Activated CD4-positive, alpha-beta T cell treated with anti-CD3 and anti-CD28 coated beads, Interleukin-2, amount 50 U/mL, for 24 hours (primary cell): ENCODE data around the gene DNAJC8.

Source experiments
- DNase-seq, 2 donors: peaks; one replicate each; pipeline ENCODE4 v3.0.0-alpha.2; 2020; ENCODE audit warnings: low read depth in 1 of 2, low spot score in 1 of 2

Gene DNAJC8, protein sequence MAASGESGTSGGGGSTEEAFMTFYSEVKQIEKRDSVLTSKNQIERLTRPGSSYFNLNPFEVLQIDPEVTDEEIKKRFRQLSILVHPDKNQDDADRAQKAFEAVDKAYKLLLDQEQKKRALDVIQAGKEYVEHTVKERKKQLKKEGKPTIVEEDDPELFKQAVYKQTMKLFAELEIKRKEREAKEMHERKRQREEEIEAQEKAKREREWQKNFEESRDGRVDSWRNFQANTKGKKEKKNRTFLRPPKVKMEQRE

DNA sequence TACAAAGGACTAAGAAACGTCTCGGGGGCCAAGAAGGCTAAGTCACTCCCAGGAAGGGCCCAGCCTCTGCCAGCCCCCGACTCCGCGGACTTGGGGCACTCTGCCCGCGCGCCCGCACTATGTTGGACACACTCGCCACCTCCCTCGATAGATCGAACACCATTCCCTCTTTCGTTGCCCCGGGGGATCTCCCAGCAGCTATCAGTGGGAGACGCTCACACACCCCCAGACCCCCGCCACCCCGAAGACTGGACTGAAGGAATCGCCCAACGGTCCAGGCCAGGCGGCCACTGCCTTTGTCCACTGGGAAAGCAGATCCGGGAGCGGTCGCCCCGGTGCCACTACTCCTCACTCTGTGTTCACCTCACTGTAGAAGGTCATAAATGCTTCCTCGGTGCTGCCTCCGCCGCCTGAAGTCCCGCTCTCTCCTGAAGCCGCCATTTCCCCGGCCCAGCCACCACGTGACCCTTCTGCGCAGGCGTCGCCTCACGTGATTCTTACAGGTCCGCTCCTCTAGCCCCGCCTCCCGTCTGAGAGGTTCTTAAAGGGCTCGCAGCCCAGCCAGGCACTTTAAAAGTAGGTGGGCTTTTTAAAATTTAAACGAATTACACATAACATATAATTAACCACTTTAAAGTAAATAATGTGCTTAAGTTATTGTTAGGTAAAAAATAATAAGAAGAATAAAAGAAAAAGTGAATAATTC lies at the start of gene DNAJC8:
Gene DNAJC8, minus strand, starts transcription at position 472 of the 706 bp plus-strand sequence. Its CDS starts 31 bp downstream, at position 441.
- peak; percentile 91 to 93 for DNase-seq

DNA sequence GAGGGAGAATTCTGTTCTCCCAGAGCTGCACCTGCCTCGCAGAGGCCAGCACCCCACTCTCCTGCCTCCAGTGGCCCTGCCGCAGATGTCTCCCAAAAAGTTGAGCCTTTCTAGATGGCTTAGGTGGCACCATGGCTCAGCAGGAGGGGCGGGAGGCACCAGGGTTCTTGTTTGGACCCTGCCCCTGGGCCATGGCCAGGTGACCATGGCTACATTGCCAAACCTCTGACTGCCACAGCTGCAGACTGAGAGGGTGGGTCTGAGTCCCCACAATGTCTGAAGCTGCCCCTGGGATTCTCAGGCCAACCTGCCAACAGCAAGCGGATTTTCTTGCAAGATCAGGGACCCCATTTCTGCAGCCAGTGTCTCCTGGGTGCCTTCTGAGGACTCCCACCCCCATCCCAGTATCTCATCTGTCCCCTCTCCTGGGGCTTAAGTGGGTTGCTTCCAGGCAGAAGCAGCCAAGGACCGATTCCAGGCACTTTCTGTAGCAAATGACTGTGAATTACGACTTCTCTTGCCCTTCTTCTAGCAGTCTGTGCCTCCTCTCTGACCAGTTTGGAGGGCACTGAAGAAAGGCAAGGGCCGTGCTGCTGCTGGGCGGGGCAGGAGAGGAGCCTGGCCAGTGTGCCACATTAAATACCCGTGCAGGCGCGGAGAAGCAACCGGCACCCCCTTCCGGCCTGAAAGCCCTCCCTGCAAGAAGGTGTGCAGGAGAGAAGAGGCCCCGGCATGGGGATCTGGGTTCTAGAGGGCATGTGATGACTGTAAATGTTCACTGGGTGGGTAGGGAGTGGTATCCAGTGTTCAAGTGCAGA lies 49.0 kb upstream of the DNAJC8 start:
- no peak for DNase-seq

DNA sequence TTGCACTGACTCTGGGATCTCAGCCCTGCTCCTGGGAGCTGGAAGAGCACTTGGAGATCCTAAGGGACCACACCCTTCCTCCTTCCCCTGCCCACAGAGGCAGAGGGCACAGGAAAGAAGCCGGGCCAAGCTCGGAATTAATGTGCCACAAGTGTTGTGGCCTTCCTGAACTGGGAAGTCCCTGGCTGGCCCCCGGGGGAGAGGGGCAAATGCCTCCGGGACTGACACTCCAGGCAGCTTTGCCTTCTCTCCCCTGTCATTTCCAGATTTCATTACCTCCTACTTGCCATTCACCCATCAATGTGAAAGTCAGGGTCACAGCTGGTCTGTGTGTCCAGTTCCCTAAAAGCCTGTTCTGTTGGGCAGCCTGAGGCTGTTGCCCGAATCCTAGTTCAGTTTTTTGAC lies 48.1 kb upstream of the DNAJC8 start:
- no peak for DNase-seq

DNA sequence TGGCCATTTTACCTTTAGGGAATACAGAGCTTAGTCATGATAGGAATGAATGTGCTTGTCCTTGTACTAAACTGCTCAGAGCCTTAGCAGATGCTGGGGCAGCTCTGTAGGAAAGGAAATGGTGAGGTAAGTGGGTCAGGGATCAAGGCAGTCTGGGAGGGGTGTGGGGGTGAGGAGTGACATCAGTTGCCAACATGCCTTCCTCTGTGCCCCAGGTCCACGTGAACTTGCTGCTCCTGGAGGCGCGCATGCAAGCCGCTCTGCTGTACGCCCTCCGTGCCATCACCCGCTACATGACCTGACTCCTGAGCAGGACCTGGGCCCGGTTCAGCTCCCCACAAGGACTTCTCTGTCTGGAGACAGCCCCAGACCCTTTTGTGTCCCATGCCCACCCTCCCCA lies 47.7 kb upstream of the DNAJC8 start:
- no peak for DNase-seq

DNA sequence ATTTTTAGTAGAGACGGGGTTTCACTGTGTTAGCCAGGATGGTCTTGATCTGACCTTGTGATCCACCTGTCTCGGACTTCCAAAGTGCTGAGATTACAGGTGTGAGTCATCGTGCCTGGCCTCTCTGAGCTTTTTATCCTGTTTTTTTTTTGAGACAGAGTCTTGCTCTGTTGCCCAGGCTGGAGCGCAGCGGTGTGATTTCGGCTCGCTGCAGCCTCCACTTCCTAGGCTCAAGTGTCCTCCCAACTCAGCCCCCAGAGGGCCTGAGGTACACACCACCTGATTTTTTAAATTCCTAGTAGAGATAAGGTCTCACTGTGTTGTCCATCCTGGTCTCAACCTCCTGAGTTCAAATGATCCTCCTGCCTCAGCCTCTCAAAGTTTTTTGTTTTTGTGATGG lies 46.9 kb upstream of the DNAJC8 start:
- DNase-seq = no peak

DNA sequence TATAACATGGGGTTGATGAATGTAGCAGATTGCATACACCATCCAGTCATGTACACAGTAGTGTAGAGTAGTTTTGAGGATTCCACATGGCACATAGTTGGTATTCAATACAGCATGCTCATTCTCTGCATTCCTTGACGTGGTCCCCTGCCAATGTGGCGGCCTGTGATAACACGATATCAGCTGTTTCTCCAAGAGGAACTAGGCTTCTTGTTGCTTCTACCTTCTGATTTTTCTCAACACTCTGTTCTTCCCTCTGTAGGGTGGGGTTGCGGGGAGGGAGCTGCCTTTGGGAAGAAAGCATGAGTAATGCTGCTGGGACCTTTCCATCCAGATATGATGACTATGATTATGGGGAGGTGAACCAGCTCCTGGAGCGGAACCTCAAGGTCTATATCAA lies 45.9 kb upstream of the DNAJC8 start:
- DNase-seq = no peak

DNA sequence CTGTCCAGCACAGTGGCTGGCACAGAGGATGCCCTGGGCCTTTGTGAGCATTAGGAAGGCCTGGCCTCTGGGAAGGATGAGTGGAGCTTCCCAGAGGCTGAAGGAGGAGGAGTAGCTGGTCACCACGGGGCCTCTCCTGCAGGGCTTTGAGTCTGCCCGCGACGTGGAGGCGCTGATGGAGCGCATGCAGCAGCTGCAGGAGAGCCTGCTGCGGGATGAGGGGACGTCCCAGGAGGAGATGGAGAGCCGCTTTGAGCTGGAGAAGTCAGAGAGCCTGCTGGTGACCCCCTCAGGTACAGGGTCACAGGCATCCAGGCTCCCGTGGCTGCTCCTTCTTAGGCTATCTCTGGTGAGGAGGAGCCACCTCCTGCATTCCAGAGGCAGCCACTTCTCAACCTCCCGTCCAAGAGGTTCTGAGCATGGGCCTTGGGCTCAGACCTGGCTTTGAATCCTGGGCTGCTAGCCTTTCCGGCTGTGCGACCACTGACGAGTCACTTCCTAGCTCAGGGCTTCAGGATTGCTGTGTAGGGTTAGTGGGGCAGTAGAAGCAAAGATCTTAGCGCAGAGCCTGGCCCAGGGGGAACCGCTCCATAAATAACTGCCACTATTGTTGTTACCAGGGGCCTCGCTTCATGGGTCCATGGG lies 40.5 kb upstream of the DNAJC8 start:
- no peak for DNase-seq

DNA sequence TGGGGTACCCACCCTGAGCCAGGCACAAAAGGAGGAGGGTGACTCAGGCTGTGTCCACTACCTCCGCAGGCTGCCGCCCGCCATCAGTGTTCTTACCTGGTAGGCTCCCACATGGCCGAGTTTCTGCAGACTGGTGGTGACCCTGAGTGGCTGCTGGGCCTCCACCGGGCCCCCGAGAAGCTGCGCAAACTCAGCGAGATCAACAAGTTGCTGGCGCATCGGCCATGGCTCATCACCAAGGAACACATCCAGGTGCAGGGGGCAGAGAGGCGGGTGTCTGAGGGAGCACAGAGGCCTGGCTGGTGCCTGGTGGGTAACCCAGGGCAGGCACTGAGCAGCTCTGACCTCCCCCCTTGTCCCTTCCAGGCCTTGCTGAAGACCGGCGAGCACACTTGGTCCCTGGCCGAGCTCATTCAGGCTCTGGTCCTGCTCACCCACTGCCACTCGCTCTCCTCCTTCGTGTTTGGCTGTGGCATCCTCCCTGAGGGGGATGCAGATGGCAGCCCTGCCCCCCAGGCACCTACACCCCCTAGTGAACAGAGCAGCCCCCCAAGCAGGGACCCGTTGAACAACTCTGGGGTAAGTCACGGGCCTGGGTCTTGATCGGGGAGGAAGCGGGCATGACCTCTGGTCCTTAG lies 39.5 kb upstream of the DNAJC8 start:
- DNase-seq = no peak

DNA sequence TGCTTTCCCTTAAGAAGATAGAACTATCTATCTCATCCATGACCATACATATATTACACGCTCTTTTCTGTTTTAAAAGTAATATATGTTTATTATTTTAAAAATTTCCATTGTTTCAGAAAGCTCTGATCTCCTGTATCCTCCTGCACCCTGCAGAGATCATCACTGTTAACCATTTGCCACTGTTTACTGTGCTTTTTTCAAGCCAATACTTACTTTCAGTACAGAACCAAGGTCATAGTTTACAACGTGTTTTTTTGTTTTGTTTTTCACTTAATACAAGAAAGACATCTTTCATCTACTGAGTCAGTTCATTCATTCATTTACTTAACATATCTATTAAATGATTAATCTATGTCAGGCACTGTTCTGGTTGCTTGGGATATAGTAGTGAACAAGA lies 36.7 kb upstream of the DNAJC8 start:
- no peak for DNase-seq

DNA sequence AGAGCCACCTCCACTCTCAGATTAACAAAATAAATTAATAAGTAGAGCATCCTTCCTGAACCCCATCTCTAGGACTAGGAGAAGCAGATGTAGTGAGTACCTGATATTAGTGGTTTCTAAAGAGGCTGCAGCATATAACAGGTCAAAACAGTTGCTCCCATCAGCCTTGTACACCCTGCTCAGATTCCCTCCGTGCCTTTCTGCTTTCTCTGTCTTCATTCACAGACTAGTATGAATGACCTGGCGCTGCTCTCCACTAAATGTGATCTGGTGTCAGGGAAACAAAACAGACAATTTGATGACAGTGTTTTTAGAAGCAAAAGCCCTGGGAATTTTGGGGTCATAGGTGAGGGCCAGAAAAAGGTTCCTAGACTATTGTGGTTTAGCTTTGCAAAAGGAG lies 34.8 kb upstream of the DNAJC8 start:
- DNase-seq = no peak

DNA sequence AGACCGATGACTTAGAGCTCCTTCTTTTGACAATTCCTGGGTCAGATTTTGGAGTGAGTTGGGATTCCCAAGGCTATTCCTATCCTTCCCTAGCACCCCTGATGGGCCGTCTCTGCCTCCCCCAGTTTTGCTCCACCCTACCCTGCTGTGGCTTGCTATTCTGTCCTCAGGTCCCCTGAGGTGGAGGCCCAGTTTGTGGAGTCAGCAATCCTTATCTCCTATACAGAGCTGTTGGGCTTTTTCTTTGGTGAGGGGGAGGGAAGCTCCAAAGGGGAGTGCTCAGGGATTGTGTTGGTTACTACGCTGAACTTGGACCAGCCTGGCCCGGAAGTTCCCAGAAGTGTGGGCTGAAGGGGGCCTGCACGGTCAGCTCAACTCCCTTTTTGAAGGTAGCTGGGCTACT lies 34.1 kb upstream of the DNAJC8 start:
- no peak for DNase-seq

DNA sequence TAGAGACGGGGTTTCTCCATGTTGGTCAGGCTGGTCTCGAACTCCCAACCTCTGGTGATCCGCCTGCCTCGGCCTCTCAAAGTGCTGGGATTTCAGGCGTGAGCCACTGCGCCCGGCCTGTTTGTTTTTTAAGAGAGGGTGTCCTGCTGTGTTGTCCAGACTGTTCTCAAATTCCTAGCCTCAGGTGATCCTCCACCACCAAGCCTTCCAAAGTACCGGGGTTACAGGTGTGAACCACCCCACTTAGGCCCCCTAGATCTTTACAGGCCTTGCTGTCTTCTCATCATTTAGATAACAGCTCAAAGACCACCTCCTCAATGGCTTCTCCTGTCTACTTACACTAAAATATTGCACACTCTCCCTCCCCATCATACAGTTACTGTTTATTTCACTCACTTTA lies 32.7 kb upstream of the DNAJC8 start:
- no peak for DNase-seq

DNA sequence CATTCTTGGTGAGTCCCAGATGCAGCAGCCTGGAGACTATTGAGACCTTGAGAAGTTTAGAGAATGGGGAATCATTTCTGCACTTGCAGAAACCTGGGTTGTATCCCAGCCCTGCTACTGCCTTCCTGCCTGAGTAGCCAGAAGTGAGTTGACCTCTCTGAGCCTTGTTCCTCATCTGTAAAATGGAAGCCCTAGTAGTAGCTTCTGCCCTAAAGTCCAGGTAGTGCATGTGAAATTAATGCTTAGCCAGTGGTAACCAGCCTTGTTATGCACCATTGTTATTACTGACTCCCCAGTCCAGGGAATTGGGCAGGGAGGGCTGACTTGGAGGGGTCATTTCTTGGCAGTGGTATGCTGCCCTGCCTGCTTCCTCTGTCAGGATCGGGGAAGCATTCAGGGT lies 32.1 kb upstream of the DNAJC8 start:
- no peak for DNase-seq

DNA sequence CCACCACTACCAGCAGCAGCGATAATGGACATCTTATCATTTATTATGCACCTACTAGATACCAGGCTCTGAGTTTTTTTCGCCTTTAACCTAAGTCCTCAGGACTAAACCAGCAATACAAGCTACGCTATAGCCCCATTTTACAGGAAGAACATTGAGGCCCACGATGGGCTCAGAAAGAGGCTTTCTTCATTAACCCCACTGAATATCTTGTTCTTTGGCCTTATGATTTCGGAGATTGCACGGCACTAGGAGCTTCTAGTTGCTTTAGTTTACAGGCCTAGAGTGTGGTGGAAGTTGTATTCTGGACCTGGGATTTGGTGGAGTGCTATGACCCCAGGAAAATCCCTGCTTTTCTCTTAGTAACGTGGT lies 28.0 kb upstream of the DNAJC8 start:
- no peak for DNase-seq

DNA sequence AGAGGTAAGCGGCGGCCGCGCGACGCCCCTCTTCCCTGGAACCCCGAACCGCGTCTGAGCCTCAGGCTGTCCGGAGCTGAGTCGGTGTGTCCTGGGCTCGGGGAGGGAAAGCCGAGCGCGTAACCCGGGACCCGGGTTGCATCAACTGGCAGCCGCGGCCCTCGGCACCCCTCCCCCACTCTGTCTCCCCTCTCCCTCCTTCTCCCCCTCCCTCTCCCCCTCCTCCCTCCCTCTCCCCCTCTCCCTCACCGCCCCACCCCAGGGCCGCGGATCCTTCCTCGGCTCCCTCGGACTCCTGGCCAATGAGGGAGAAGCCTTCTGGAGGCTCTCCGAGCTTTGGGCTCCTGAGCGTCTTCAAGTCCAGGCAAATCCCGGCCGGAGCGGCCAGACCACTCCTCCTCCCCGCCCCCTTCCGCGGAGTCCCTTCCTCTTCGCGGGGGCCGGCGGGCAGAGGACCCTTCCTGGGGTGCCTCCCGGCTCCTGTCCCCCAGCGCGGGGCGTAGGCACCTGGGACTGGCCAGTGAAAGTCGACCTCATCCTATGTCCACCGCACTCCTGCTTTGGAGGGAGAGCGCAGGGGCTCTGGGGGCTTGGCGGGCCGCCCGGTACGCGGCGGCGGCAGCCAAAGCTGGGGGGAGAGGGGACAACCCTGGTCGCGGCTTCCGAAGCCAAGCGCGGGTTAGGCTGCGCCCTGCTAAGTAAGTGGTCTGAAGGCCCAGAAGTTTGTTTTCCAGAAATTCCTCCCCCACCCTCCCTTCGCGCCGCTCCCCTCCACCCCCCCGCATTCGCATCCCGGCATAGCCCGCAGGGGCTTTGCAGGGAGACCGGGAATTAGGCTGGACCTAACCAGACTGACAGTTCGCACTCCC lies 27.3 kb upstream of the DNAJC8 start:
- DNase-seq = no peak

DNA sequence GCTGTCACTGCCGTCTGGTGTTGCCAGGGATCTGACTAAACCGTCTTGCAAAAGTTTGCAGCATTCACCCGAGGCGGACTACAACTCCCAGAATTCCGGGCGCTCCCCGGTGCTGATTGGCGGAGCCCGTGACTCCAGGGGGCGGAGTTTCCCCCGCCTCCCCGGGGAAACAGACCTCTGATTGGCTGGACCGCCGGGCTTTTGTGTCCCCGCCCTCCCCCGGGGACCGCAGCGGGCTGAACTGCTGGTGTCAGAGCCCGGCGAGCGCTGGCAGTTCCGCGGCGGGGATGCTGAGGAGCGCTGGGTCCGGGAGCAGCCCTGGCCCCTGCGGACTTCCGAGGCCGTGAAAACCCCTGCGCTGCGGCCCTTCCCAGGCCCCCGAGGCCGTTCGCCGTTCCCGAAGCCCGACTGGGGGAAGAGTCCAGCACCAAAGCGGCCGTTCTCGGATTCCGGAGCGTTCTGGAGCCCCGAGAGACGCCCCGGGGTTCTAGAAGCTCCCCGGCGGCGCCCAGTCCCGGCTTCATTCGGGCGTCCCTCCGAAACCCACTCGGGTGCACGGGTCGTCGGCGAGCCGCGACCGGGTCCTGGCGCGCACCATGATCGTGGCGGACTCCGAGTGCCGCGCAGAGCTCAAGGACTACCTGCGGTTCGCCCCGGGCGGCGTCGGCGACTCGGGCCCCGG lies 26.6 kb upstream of the DNAJC8 start, which contains the start of gene SESN2:
Gene SESN2, plus strand, starts transcription at position 267 of the 682 bp plus-strand sequence. Its CDS starts 330 bp downstream, at position 597.
- peak; percentile 97 to 100 for DNase-seq

DNA sequence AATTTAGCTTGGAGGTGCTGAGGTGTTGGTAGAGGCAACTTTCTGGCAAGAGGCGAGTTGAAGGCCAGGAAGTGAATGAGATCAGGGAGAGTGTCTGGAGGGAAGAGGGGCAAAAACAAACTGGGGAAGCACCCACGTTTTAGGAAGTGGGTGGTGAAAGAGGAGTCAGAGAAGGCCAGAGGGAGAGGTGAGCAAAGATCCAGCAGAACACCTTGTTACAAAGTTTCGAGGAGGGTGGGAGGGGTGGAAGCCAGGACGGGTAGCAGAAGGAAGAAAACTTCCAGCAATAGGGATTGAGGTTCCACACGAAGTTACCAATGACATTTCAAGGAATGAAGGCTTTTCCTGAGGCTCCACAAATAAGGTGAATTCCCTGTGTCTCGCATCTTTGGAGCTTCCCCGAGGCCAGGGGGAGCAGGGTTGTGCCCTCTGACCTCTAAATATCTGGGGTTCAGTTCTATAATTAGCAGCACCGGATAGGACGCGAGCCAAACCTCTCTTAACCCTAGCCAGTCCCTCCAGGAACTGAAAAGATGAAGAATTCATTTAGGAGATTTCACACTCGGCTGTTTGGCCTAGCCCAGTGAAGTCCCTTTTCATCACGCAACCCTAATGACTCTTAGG lies 25.9 kb upstream of the DNAJC8 start:
- DNase-seq = no peak

DNA sequence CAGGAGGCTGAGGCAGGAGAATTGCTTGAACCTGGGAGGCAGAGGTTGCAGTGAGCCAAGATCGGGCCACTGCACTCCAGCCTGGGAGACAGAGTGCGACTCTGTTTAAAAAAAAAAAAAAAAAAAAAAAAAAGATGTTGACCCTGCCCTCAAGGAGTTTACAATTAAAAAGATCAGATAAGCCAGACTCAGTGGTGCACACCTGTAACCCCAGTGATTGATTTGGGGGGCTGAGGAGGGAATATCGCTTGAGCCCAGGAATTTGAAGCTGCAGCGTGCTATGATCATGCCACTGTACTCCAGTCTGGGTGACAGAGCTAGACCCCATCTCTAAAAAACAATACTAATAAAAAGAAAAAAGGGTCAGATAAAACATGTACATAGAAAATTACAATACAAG lies 24.9 kb upstream of the DNAJC8 start:
- DNase-seq = no peak

DNA sequence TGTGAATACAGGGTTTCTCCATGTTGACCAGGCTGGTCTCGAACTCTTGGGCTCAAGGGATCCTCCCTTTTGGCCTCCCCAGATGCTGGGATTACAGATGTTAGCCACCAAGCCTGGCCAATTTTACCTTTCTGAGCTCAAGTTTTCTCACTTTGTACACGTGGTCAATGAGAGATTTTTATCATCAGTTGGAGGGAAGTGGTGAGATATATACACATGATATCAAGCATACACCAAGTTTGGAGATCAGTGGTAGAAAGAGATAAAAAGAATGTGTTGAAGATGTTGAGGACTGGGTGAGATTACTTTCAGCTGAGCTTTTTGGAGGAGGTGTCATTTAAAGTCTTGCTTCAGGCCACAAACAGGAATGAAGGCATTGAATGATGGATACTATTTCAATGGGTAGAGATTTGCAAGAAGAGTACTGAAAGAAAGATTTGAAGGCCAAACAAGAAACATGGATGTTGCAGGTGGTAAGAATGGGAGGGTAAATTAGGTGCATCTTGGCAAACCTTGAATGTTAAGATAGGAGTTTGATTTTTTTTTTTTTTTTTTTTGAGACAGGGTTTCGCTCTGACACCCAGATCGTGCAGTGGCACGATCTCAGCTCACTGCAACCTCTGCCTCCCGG lies 23.5 kb upstream of the DNAJC8 start:
- DNase-seq = no peak
